Left lobe of liver (tissue), 2 donors: ENCODE measurements around the gene TMEM248. TPM values are rescaled to one million over a fixed set of nuclear protein-coding genes. Genes with fewer than 3 reads are reported as not detected.
"Not testable (repeated sequence)": the region's sequence is repeated elsewhere in the genome, so short reads cannot be mapped to it uniquely, and the experiment has no call there.

Experiments used
- ATAC-seq: fragments of 200-7000 bp; cut with Tn5 transposase; one replicate; pipeline ENCODE4 v1.9.1; 2020; ENCODE audit warnings: mild to moderate bottlenecking, moderate library complexity
- DNase-seq: peaks from one replicate; pipeline ENCODE4 v3.0.0-alpha.2; 2020; ENCODE audit warnings: low spot score
- total RNA-seq: library from RNA; stranded (reverse); gene quantifications from one replicate; pipeline ENCODE4 v1.2.1, GENCODE V29; 2021
- donor health status: DM: no; HTN: no; CAD: no; lungs with moderate emphysema.
- donor health status: DM: no; HTN: yes; CAD: no.

TMEM248 gene
- total RNA-seq, 1 donor from 2014 or later = 60.2 TPM

DNA sequence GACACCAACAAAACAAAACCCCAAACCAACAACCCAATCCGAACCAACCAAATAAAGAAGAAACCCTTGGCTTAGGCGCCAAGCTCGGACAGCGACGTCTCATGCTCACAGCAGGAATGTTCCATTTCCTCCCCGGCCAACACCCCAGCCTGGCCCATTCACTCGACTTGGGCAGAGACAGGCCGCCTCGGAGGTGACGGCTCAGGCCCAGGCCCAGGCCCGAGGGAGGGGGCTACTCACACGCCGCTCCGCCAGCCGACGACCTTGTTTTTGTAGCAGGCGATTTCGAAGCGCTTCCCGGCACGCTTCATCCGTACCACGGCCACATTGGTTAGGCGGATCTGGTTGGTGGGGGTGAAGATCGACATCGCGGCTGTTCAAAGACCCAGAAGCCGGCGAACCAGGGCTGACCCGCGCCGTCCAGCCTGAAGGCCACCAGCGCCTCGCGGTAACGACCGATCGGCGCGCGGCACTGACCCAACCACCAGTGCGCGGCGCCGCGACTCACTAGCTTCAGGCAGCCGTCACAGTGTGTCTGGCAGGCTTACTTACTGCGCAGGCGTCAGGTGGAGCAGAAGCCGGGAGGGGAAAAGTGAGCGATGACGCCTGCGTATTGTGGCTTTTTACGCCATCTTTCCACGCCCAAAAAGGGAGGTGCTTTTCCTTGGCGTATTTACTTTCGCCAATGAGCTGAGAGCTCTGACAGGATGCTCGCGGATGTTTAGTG is 74.2 kb downstream of the TMEM248 start, which contains the start of gene SBDS:
Gene SBDS (minus strand): TSS at position 537 of the 727 bp plus-strand sequence. CDS start 169 bp downstream, at position 368.
- DNase-seq (peak; percentile 96), ATAC-seq (peak; percentile 81)

DNA sequence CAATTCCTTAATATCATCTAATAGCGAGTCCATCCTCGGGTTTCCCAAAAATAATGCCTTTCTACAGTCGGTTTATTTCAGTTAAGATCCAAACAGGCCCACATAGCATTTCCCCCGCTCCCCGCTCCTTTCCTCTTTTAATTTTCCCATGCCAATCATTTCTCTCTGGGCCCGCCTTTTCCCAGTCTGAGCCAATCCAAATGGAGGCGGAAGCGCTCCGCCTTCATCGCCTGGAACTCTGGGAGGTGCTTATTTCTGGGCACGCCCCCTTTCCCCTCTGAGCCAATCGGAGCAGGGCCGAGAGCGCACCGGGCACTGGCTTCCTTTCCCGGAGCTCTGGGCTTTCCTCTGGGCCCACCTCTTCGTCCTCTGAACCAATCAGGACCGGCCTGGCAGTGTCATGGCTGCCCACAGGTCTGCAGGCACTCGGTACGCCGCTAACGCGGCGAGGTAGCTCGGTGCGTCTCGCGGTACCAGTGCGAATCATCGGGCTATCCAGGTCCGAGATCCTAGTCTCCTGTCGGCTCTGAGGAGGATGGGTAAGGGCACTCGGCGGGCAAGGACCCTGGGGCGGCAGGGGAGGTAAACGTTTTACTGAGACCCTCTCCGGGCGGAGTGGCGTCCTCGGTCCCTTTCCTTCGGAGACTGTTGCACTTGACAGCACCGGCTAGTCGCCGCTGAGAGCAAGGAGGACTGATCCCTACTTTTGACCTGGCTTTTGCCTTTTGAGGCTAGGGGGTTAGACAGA is 75.6 kb downstream of the TMEM248 start, which contains the start of gene TYW1:
Gene TYW1 (plus strand): TSS at position 390 of the 748 bp plus-strand sequence. CDS start 146 bp downstream, at position 536.
- DNase-seq = peak; percentile 99

DNA sequence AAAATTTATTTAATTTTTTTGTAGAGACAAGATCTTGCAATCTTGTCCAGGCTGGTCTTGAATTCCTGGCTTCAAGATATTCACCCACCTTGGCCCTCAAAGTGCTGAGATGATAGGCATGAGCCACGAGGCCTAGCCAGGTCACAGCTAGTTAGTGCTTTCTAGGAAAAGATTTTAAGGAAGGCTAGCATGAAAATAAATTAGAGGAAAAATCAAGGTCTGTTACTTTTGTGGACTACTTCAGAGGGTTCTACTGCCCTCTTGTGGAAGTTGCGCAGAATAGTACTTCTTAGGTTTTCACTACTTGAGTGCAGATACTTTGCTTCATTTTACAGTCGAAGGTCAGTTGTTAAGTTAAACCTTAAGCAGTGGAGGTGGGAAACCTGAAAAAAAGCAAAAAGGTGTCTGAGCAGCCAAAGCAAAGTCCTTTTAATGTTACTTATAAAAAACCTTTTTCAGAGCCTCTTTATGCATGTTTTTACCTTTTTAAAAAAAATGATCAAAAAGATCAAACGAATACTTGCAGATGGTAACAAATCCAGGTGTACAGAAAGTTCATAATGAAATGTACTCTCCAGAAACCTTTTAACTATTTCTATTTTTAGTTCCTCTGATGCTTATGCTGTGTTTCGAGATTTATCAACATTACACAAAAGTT is 79.7 kb downstream of the TMEM248 start:
- peak; percentile 37 for ATAC-seq
- DNase-seq = not testable (repeated sequence)

More for the DNA sequence above, 75.6 kb downstream of the TMEM248 start, which contains the start of gene TYW1:
- ATAC-seq = peak; percentile 85

DNA sequence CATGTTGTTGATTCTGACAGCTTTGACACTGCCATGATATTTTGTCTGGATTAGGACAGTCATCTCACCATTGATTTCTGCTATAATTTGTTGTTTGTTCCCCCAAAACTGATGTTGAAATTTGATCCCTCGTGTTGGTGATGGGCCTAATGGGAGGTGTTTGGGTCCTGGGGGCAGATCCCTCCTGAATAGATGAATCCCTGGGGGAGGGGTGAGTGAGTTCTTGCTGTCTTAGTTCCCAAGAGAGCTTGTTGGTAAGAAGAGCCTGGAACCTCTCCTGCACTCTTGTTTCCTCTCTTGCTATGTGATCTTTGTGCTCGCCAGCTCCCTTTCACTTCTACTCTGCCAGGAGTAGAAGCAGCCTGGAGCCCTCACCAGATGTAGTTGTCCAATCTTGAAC is 83.1 kb downstream of the TMEM248 start:
- DNase-seq, ATAC-seq: not testable (repeated sequence)

DNA sequence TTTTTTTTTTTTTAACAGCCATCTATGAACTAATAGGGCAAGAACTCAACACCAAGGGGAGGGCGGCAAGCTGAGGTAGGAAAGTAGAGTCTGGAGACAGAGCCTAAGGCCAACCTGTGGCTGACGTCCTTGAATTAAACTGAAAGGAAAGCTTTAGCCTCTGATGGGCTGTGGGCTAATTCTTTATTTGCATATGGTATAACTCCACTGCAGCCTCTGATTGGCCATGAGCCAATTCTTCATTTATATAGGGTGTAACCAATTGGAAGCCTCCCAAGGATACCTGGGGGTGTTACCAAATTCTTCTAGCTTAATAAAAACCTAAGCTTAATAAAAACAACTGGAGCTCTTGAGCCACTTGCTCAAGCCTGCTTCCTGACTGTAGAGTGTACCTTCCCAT is 85.9 kb downstream of the TMEM248 start:
- ATAC-seq (no peak), DNase-seq (no peak)

Other genes starting within 250 kb of the TMEM248 start
- gene RABGEF1, start 180.5 kb upstream of the TMEM248 start, total RNA-seq = 8.4 TPM
- 49.9 TPM for gene SBDS, start 74.4 kb downstream of the TMEM248 start, total RNA-seq
- gene TYW1, start 75.6 kb downstream of the TMEM248 start, total RNA-seq = 10.7 TPM